Activated naive CD4-positive, alpha-beta T cell treated with anti-CD3 and anti-CD28 coated beads, Interleukin-2, amount 50 U/mL, for 16 hours (primary cell): ENCODE results near the gene PATJ.
"Not testable (repeated sequence)": the region's sequence is repeated elsewhere in the genome, so short reads cannot be mapped to it uniquely, and the experiment has no call there.

Experiments used
- DNase-seq: peaks from one replicate; pipeline ENCODE4 v3.0.0-alpha.2; 2020

Gene PATJ

DNA sequence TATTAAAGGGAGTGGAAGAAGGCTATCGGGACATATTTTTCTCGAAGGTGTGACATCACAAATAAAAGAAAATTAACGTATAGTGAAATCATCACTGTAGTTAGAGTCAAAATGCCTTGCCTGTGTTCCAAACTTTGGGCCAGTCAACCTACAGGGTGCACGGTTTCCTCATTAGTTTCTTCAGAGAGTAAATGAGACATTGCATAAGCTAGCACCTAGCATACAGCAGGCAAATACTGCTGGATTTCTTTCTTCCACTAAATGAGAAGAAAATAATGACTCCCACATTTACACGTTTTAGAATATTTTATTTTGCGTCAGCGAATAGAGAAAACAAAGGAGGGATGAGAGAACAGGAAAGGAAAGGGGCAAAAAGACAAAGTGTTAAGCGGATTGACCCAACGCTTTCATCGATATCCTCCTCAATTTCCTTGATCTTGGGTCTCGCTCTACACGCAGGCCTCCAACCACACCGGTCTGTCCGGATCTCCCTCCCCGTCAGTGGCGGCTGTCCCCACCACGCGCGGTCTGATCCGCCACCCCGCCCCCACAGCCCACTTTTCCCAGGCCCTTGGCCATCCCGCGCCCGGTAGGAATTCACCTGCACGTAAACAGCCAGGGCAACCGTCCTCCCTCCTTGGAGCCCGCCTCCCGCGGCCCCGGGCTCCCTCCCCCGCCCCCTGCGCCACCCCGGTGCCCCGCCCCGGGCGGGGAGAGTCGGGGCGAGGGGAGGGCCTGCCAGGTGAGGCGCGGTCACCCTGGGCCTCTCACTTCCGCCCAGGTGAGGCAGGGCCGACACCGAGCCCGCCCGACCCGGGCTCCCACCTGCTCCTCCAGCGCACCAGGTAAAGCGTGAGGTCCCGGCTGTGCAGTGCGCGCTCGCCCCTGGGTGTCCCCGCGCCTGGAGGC lies at the start of gene PATJ:
PATJ (plus strand) TSS at position 770 of the 909 bp plus-strand sequence. CDS start 20,413 bp downstream, outside the sequence.
- peak; percentile 65 for DNase-seq

DNA sequence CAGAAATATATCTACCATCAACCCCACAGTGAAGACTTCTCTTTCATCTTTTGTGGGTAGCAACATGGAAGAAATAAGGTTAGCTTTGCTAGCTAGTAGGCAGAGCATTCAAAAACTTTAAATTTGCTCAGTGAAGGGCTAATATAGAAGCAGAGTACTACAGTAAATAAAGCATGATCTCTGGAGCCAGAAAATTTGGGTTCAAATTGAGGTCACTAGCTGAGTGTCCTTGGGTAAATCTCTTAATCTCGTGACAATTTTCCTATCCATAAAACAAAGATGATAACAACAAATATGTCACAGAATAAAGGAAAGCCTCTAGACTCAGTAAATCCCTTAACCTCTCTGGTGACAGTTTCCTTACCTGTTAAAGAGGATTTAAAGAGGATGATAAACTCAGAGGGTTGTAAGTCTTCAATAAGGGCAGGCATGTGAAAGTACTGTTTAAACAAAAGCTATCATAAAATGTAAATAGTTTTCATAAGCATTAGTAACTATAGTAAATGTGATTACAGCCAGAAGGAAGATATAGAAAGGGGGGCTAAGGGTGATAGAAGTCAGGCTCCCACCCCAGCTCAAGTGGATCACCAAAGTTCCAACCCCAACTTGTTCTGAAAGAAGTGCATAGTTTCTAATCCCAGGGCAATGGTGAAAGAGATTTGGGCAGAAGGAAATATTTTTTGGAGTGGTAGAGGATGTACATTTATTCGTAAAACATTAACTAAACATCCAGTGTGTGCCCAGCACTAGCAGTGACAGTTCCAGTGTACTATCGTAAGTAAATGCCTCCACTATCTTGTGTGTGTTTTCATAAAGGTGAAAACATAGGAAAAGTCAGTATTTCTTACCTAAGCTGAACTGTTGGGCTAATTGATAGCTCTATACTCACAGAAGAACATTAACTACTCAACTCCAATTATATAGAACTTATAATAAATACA lies 42.1 kb upstream of the PATJ start:
- no peak for DNase-seq

DNA sequence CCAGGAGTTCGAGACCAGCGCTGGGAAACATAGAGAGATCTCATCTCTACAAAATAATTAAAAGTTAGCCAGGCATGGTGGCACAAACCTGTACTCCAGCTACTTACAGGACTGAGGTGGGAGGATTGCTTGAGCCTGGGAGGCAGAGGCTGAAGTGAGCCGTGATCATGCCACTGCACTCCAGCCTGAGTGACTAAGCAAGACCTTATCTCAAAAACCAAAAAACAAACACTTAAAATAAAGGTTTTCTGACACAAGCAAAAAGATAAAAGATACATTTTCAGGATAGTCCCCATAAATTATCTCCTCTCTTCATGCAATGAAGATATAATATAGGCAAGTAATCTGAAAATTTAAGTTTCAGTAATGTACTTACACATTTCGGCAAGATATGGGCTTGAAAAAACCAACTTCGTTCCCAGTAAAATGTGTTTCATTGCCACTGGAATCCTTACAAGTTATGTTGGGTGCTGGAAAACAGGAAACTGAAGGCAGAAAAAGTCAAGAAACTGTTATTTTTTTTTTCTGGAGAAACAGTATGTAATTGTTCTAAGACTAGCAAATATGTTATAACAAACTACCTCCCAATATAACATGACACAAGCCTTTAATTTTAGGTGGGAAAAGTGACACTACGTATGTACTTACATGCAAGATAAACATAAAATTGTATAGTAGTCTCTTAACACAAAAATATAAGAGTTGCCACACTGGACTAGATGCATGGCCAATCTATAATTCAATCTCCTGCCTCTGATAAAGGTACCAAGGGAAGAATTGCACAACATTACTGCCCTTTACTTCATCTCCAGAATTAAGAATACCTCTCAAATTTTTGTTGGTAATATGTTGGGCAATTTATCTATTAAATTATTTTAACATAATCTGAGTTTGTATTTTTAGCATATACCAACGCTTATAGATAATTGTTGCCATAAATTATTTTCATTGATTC lies 33.0 kb upstream of the PATJ start:
- DNase-seq = no peak

- no peak for DNase-seq
Measured at GRCh38 chr1:61709908-61710289, 32.4 kb upstream of the PATJ start.

DNA sequence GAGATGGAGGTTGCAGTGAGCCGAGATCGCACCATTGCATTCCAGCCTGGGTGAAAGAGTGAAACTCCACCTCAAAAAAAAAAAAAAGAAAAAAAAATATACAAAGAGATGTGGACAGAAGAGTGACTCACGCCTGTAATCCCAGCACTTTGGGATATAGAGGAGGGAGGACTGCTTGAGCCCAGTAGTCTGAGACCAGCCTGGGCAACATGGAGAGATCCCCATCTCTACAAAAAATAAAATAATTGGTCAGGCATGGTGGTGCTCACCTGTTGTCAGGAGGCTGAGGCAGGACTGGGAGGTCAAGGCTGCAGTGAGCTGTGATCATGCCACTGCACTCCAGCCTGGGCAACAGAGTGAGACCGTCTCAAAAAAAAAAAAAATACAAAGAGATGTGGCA lies 31.0 kb upstream of the PATJ start:
- DNase-seq = not testable (repeated sequence)

DNA sequence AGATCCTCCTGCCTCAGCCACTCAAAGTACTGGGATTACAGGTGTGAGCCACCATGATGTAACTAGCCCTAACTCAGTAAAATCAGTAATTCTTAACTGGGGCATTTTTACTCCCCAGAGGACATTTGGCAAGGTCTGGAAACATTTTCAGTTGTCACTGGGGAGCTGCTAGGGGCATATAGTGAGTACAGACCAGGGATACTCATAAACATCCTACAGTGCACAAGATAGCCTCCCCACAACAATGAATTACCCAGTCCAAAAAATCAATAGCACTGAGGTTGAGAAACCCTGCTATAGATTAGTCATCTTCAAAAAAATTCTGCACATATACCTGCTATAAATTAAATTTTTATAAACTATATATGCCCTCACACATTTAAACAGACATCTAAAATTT lies 30.3 kb upstream of the PATJ start:
- no peak for DNase-seq

- not testable (repeated sequence) for DNase-seq
Measured at GRCh38 chr1:61718996-61719663, 23.1 kb upstream of the PATJ start.

DNA sequence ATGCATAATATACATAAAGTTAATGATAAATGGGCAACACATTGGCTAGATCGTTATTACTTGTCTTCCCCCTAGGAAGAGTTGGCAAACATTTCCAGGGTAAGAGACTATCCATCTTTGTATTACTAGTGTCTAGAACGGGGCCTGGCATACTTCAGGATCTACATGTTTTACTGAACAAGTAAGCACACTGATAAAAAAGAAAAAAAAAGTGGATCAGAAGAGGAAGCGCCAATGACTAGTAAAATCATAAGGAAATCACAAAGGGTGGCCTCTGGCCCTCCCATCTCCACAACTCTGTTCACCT lies 17.8 kb upstream of the PATJ start:
- no peak for DNase-seq

DNA sequence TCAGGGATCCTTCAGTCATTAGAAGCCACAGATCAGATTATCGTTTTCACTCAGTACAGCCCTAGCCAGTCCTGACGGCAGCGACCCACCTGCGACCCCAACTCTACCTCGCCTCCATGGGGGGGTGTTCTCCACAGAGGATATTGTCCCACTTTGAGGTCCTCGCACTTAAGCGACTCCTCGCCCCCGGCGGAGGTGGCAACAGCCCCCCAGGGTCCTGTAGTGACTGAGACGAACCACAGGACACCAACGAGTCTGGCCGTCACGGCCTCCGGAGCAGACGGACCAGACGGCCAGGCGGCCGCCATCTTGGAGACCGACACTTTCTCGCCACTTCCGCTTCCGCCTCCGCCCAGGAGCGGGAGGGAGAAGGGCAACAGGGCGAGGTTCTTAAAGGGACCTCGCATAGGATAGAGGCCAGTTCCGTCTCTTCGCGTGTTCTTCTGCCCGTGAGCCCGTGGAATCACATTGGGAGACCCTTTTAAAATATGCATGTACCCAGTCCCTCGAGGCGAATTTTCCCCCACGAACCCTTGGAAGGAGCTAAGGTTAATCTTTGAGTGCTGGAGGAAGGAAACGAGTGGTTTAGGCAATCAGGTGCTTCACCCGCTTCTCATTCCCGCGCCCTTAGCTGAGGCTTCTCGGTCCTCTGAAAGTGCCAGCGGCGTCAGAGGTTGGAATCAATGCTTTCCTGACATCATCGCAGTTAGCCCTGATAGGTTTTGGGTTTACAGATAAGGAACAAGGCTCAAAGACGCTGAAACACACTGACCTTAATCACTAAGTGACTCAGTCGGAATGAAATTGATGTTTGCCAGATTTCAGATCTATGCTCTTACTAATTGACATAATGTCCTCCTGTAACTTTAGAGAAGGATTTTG lies 17.2 kb upstream of the PATJ start, which contains the start of gene TM2D1:
TM2D1 (minus strand) TSS at position 329 of the 882 bp plus-strand sequence; CDS start at position 308, 21 bp downstream.
- DNase-seq = peak; percentile 84

- DNase-seq = no peak
Measured at GRCh38 chr1:61727544-61727943, 14.7 kb upstream of the PATJ start.

DNA sequence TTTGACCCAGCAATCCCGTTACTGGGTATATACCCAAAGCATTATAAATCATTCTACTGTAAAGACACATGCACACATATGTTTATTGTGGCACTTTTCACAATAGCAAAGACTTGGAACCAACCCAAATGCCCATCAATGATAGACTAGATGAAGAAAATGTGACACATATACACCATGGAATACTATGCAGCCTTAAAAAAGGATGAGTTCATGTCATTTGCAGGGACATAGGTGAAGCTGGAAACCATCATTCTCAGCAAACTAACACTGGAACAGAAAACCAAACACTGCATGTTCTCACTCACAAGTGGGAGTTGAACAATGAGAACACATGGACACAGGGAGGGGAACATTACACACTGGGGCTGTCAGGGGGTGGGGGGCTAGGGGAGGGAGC lies 11.6 kb upstream of the PATJ start:
- not testable (repeated sequence) for DNase-seq

GRCh38 chr1:61732726-61733125 lies 9.6 kb upstream of the PATJ start:
- DNase-seq = no peak

- DNase-seq = no peak
Measured at GRCh38 chr1:61740751-61741700, 1.3 kb upstream of the PATJ start.

GRCh38 chr1:61742620-61743430 lies 545 bp downstream of the PATJ start:
- DNase-seq = no peak

DNA sequence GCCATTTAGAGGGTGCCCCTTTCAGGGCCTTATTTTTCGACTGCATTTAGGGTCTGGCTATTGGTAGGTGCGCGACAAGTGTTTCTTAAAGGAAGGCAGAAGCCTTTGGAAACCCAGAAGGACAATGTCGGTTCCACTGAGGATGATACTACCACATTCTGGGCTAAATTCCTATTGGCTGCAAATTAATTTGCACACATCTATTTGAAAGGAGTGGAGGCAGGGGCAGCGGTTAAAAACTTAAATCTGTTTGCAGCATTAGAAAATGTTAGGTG lies 1.1 kb downstream of the PATJ start:
- DNase-seq = no peak

DNA sequence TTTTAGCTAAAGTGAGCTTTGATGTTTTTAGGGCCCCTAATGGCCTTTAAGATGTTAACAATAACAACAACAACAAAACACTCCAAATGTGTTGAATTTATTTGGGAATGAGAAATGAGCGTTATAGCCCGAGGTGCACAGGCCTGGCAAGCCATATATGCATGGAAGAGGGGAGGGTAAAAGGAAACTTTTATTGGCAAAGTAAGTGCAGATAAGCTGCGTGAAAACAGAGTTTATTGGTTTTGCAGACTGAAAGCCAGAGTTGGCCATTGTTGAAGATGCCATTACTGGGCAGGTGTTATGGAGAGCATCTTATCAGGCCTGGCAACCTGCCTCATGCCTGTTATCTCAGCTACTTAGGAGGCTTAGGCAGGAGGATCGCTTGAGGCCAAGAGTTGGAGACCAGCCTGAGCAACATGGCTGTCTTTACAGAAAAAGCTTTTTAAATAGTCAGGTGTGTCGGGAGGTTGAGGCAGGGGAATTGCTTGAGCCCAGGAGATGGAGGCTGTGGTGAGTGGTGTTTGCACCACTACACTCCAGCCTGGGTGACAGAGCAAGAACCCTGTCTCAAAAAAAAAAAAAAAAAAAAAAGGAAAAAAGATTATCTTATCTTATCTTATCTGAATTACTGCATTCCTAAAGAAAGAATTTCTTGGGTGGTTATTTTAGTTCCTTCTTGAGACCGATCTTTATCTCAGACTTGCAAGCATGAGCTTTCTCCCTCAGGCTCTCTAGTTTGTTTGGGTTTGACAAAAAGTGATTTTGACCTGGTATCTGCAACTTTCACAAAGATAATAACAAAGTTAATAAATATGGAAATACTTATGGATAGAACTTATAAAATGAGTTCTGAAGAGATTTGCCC lies 1.7 kb downstream of the PATJ start:
- DNase-seq = no peak

GRCh38 chr1:61746813-61747212 lies 4.5 kb downstream of the PATJ start:
- DNase-seq = no peak

DNA sequence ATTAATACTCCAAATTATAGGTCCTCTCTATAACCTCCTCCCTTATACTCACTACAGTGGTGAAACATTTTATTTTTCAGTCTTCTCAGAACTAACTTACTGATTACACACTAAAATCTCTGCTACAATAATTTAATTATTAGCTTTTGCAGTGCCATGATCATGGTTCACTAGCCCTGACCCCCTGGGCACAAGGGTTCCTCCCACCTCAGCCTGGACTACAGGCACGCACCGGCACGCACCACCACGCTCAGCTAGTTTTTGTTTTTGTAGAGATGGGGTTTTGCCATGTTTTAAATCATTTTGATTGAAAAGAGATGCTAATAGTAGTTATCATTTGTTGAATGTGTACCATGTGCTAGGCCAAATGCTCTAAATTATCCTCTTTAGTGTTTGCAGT lies 6.3 kb downstream of the PATJ start:
- no peak for DNase-seq
